H1 (cell line): ENCODE results near the gene CST1. TPM values are rescaled to one million over a fixed set of nuclear protein-coding genes. Genes with fewer than 3 reads are reported as not detected.

ENCODE experiments used
- CTCF ChIA-PET: fragments of 300-600 bp; sonication (Branson Sonifier 250); formaldehyde crosslinking; loops from one replicate; lab custom pipeline; 2021; ENCODE audit not compliant: partially characterized antibody; lab: Charles Lee
- POLR2A ChIA-PET: fragments of 300-600 bp; sonication (Branson Sonifier 250); formaldehyde crosslinking; loops from one replicate; lab custom pipeline; 2021; ENCODE audit warnings: inconsistent platforms; ENCODE audit not compliant: partially characterized antibody; lab: Charles Lee
- DNase-seq, 2 experiments: peaks; one replicate each; pipeline versions ENCODE4 v3.0.0 to v3.0.0-alpha.2; 2010 to 2022; ENCODE audit warnings: low spot score in 2 of 2, low read depth in 1 of 2, mixed read lengths in 1 of 2
- FAIRE-seq: peaks from 2 replicates; lab custom pipeline; 2011; peaks lifted over from hg19 to GRCh38; lab: Jason Lieb, UNC
- H2AFZ ChIP-seq: 2 replicates; pipeline ENCODE4 v1.8.1; 2012; ENCODE audit warnings: low read length, inconsistent platforms
- H2AK5ac ChIP-seq: 2 replicates; pipeline ENCODE4 v1.6.1; 2013; ENCODE audit warnings: low read depth, low read length
- H2BK120ac ChIP-seq: replicated peaks from 2 replicates; pipeline ENCODE3; 2013; ENCODE audit warnings: low read depth, low read length, inconsistent platforms
- H2BK12ac ChIP-seq: 2 replicates; pipeline ENCODE4 v1.6.1; 2013; ENCODE audit warnings: low read depth, low read length
- H2BK15ac ChIP-seq: 2 replicates; pipeline ENCODE4 v1.6.1; 2013; ENCODE audit warnings: low read length
- H2BK20ac ChIP-seq: 2 replicates; pipeline ENCODE4 v1.6.1; 2013; ENCODE audit warnings: low read length
- H2BK5ac ChIP-seq: 2 replicates; pipeline ENCODE4 v1.6.1; 2013; ENCODE audit warnings: low read depth, low read length
- H3K14ac ChIP-seq: 2 replicates; pipeline ENCODE4 v1.6.1; 2013; ENCODE audit warnings: inconsistent platforms; ENCODE audit not compliant: insufficient read length
- H3K18ac ChIP-seq: 2 replicates; pipeline ENCODE4 v1.6.1; 2013; ENCODE audit warnings: low read length; ENCODE audit errors: extremely low read depth
- H3K23ac ChIP-seq: 2 replicates; pipeline ENCODE4 v1.6.1; 2013; ENCODE audit warnings: inconsistent platforms; ENCODE audit not compliant: insufficient read length
- H3K23me2 ChIP-seq: 2 replicates; pipeline ENCODE4 v1.6.1; 2013; ENCODE audit warnings: low read depth, low read length
- H3K27ac ChIP-seq: 2 replicates; pipeline ENCODE4 v1.6.1; 2011; ENCODE audit warnings: low read depth, low read length, inconsistent platforms
- H3K27me3 ChIP-seq, 4 experiments: replicated peaks in 1 of 4; 1 replicate in 1 of 4; 2 replicates in 3 of 4; pipeline versions ENCODE4 v1.6.1 to v1.8.1; 2011 to 2013; ENCODE audit warnings: low read length in 3 of 4, mild to moderate bottlenecking in 3 of 4, inconsistent platforms in 2 of 4, mixed read lengths in 2 of 4, moderate library complexity in 1 of 4; ENCODE audit not compliant: control insufficient read depth in 3 of 4, insufficient read depth in 3 of 4; ENCODE audit errors: extremely low read depth in 1 of 4
- H3K36me3 ChIP-seq, 4 experiments: 2 replicates each; pipeline versions ENCODE4 v1.6.1 to v1.8.1; 2011 to 2013; ENCODE audit warnings: mild to moderate bottlenecking in 4 of 4, low read length in 3 of 4, moderate library complexity in 2 of 4, control low read depth in 1 of 4, inconsistent platforms in 1 of 4; ENCODE audit not compliant: insufficient read depth in 4 of 4, control insufficient read depth in 2 of 4
- H3K4ac ChIP-seq: replicated peaks from 2 replicates; pipeline ENCODE3; 2013; ENCODE audit warnings: low read length, low read depth, mixed read lengths, inconsistent platforms; ENCODE audit not compliant: insufficient read length
- H3K4me1 ChIP-seq, 4 experiments: replicated peaks in 1 of 4; 1 replicate in 1 of 4; 2 replicates in 3 of 4; pipeline versions ENCODE4 v1.6.1 to v1.8.1; 2011 to 2013; ENCODE audit warnings: low read length in 3 of 4, inconsistent platforms in 2 of 4, mixed read lengths in 1 of 4; ENCODE audit not compliant: insufficient read depth in 4 of 4, control insufficient read depth in 3 of 4
- H3K4me2 ChIP-seq, 2 experiments: 2 replicates each; pipeline versions ENCODE4 v1.6.1 to v1.8.1; 2011 to 2013; ENCODE audit warnings: low read depth in 2 of 2, low read length in 2 of 2, control low read depth in 1 of 2, inconsistent platforms in 1 of 2, mild to moderate bottlenecking in 1 of 2; ENCODE audit not compliant: insufficient read depth in 1 of 2
- H3K4me3 ChIP-seq, 4 experiments: fragments of 200-600, 300-600 bp in 1 of 4; sonication (generic), shearing (Covaris generic), sonication (Bioruptor Twin) in 1 of 4; 2 replicates each; pipeline versions ENCODE4 v1.5.1 to v1.8.1; 2011 to 2016; ENCODE audit warnings: low read length in 4 of 4, low read depth in 3 of 4, control low read depth in 2 of 4, inconsistent platforms in 2 of 4, mild to moderate bottlenecking in 2 of 4, mixed read lengths in 1 of 4, moderate library complexity in 1 of 4; ENCODE audit not compliant: insufficient read depth in 2 of 4; ENCODE audit errors: extremely low read depth in 1 of 4
- H3K56ac ChIP-seq: replicated peaks from 2 replicates; pipeline ENCODE3; 2013; ENCODE audit warnings: low read depth, mild to moderate bottlenecking, mixed read lengths, low read length, inconsistent platforms; ENCODE audit not compliant: insufficient read length
- H3K79me1 ChIP-seq: 2 replicates; pipeline ENCODE4 v1.6.1; 2013; ENCODE audit warnings: low read depth, low read length, control low read depth
- H3K79me2 ChIP-seq, 2 experiments: 2 replicates each; pipeline versions ENCODE4 v1.6.1 to v1.8.1; 2012 to 2013; ENCODE audit warnings: low read length in 2 of 2, mild to moderate bottlenecking in 2 of 2, inconsistent platforms in 1 of 2; ENCODE audit not compliant: insufficient read depth in 2 of 2, control insufficient read depth in 1 of 2
- H3K9ac ChIP-seq, 4 experiments: replicated peaks in 1 of 4; 1 replicate in 1 of 4; 2 replicates in 3 of 4; pipeline versions ENCODE4 v1.6.1 to v1.8.1; 2011 to 2013; ENCODE audit warnings: low read depth in 3 of 4, low read length in 3 of 4, control low read depth in 2 of 4, mild to moderate bottlenecking in 2 of 4, moderate library complexity in 2 of 4, inconsistent platforms in 1 of 4; ENCODE audit errors: extremely low read depth in 1 of 4
- H3K9me3 ChIP-seq, 2 experiments: 2 replicates each; pipeline versions ENCODE4 v1.6.1 to v1.8.1; 2012 to 2013; ENCODE audit warnings: mild to moderate bottlenecking in 2 of 2, moderate library complexity in 2 of 2, control low read depth in 1 of 2, inconsistent platforms in 1 of 2, low read depth in 1 of 2, low read length in 1 of 2, mixed read lengths in 1 of 2; ENCODE audit not compliant: insufficient read depth in 2 of 2
- H4K20me1 ChIP-seq, 2 experiments: replicated peaks in 1 of 2; 2 replicates each; pipeline versions ENCODE3 to v1.8.1; 2011 to 2013; ENCODE audit warnings: inconsistent platforms in 2 of 2, low read length in 2 of 2, mild to moderate bottlenecking in 1 of 2; ENCODE audit not compliant: insufficient read depth in 2 of 2, control insufficient read depth in 1 of 2
- H4K5ac ChIP-seq: 2 replicates; pipeline ENCODE4 v1.6.1; 2013; ENCODE audit warnings: low read length, low read depth, mixed read lengths, inconsistent platforms; ENCODE audit not compliant: insufficient read length
- H4K8ac ChIP-seq: 2 replicates; pipeline ENCODE4 v1.8.0; 2013; ENCODE audit warnings: mild to moderate bottlenecking, moderate library complexity, low read length, inconsistent platforms; ENCODE audit not compliant: insufficient read depth; ENCODE audit errors: extremely low read depth
- H4K91ac ChIP-seq: replicated peaks from 2 replicates; pipeline ENCODE3; 2013; ENCODE audit warnings: low read length, mixed read lengths, inconsistent platforms; ENCODE audit not compliant: insufficient read length
- BRCA1 ChIP-seq: IDR thresholded peaks from 2 replicates; pipeline ENCODE4 v1.6.1; 2012; ENCODE audit warnings: low read depth, low read length, improper control_type of control experiment
- CHD2 ChIP-seq: IDR thresholded peaks from 2 replicates; pipeline ENCODE4 v1.6.1; 2012; ENCODE audit warnings: low read length, improper control_type of control experiment
- GTF2F1 ChIP-seq: IDR thresholded peaks from 2 replicates; pipeline ENCODE4 v1.6.1; 2012; ENCODE audit warnings: low read depth, low read length, improper control_type of control experiment, borderline replicate concordance
- HDAC6 ChIP-seq: IDR thresholded peaks from one replicate; pipeline ENCODE4 v1.7.1; 2012; ENCODE audit warnings: low read depth, mild to moderate bottlenecking, inconsistent platforms, low read length, moderate library complexity
- JUN ChIP-seq: IDR thresholded peaks from 2 replicates; pipeline ENCODE4 v1.6.1; 2011; ENCODE audit warnings: low read depth, mild to moderate bottlenecking, improper control_type of control experiment, low read length
- KDM4A ChIP-seq: IDR thresholded peaks from one replicate; pipeline ENCODE4 v1.7.1; 2012; ENCODE audit warnings: low read depth, mild to moderate bottlenecking, moderate library complexity, low read length, inconsistent platforms; ENCODE audit not compliant: severe bottlenecking
- KDM5A ChIP-seq: fragments of 200-600 bp; IDR thresholded peaks from 2 replicates; pipeline ENCODE4 v1.7.1; 2012; ENCODE audit warnings: mild to moderate bottlenecking, low read length, inconsistent platforms, mixed read lengths
- MAFK ChIP-seq: IDR thresholded peaks from 2 replicates; pipeline ENCODE4 v1.6.1; 2012; ENCODE audit warnings: low read depth, mild to moderate bottlenecking, improper control_type of control experiment, low read length
- RFX5 ChIP-seq: IDR thresholded peaks from 2 replicates; pipeline ENCODE4 v1.6.1; 2011; ENCODE audit warnings: low read depth, low read length, improper control_type of control experiment, borderline replicate concordance
- RNF2 ChIP-seq: fragments of 200-900, 300-1000 bp; sonication (generic); IDR thresholded peaks from 2 replicates; pipeline ENCODE4 v1.7.1; 2016; ENCODE audit warnings: borderline replicate concordance, low read depth, mild to moderate bottlenecking, antibody characterized with exemption, low read length; ENCODE audit not compliant: poor library complexity, severe bottlenecking; ENCODE audit errors: missing control alignments
- SIN3A ChIP-seq, 2 experiments: IDR thresholded peaks in 1 of 2; conservative IDR thresholded peaks in 1 of 2; 2 replicates each; pipeline ENCODE4 v1.6.1; 2011 to 2012; ENCODE audit warnings: low read length in 2 of 2, improper control_type of control experiment in 1 of 2, low read depth in 1 of 2, mild to moderate bottlenecking in 1 of 2
- SIRT6 ChIP-seq: IDR thresholded peaks from one replicate; pipeline ENCODE4 v1.7.1; 2012; ENCODE audit warnings: low read length, inconsistent platforms
- SUZ12 ChIP-seq: fragments of 200-600 bp; sonication (generic); IDR thresholded peaks from 2 replicates; pipeline ENCODE4 v1.6.1; 2012; ENCODE audit warnings: mild to moderate bottlenecking, inconsistent platforms, low read length, moderate library complexity, mixed read lengths
- TAF7 ChIP-seq: optimal IDR thresholded peaks from 2 replicates; pipeline ENCODE3; 2011; ENCODE audit warnings: low read depth, mild to moderate bottlenecking, inconsistent platforms, low read length, moderate library complexity, borderline replicate concordance
- TEAD4 ChIP-seq: IDR thresholded peaks from 2 replicates; pipeline ENCODE4 v1.6.1; 2012; ENCODE audit warnings: low read depth, low read length, inconsistent platforms, mixed read lengths
- WGBS, 2 experiments: shearing (Covaris generic) in 1 of 2; methylation state at CpG; one replicate each; pipeline versions ENCODE4 v1.1.6 to v1.1.7; 2013 to 2015; ENCODE audit warnings: low lambda C conversion rate in 2 of 2, mixed read lengths in 2 of 2, inconsistent platforms in 1 of 2, low coverage in 1 of 2, missing lambda C conversion rate in 1 of 2; ENCODE audit not compliant: insufficient replicate concordance in 2 of 2, insufficient coverage in 1 of 2, insufficient read length in 1 of 2; ENCODE audit errors: extremely low coverage in 1 of 2, missing lambda C conversion rate in 1 of 2; 5-methylcytosine and 5-hydroxymethylcytosine counted together
- polyA plus RNA-seq, 7 experiments: library from polyadenylated mRNA; depleted of rRNA in 3 of 7; stranded (reverse) in 5 of 7; unstranded in 2 of 7; fragments of >200 nt in 5 of 7; fragments of 200-250 nt in 2 of 7; gene quantifications; 1 replicate in 5 of 7; 2 replicates in 1 of 7; 4 replicates in 1 of 7; pipeline versions ENCODE4 v1.2.1 to v1.2.3, GENCODE V29; 2011 to 2013; ENCODE audit warnings: missing spikeins in 2 of 7, mixed read lengths in 2 of 7
- total RNA-seq: library from RNA; stranded (reverse); fragmentation: NEBNext Ultra II Directional; extraction: Animal tissue kit (Norgen Biotek cat#: 25700); gene quantifications from 2 replicates; pipeline ENCODE4 v1.2.1, GENCODE V29; 2021

The CST1 gene
- total and polyA plus RNA-seq, 2 of the 8 experiments (the other 6 are each of a cell fraction or from before 2014, with no cell fraction given): 2.3 to 2.9 TPM

- POLR2A ChIA-PET: no interaction called here
- WGBS, 2 experiments: 0% methylated on average over 1 of the region's 1 CpG; no CpG with 5 or more reads in 1 of the 2 experiments
- CTCF ChIA-PET: interaction anchor here (1.0 to 2.0 kb wide), 2 partner anchors 10 to 29 kb away, joined by 3 to 6 read pairs; no protein-coding TSS in a partner anchor
- Histone ChIP-seq H2BK15ac (no peak overlapping the region), H3K4me1 (peaks cover 0 to 8% (median 2%) of the 10 kb centered on the region in 4 experiments; a peak in 4 of 7 replicates), H4K5ac (no peak overlapping the region), H3K79me2 (no peaks in the 10 kb centered on the region), H3K56ac (no peak overlapping the region), H3K36me3 (no peaks in the 10 kb centered on the region), H3K9me3 (no peaks in the 10 kb centered on the region), H3K4me3 (no peak overlapping the region), H2AK5ac (no peak overlapping the region), H4K20me1 (no peaks in the 10 kb centered on the region), H3K27me3 (no peaks in the 10 kb centered on the region), H4K91ac (no peak overlapping the region), H3K4ac (no peak overlapping the region), H2AFZ (no peak overlapping the region), H2BK12ac (0 out of 2 replicates have a peak overlapping the region, but pooled peaks have one; percentile 17), H3K4me2 (no peak overlapping the region), H2BK5ac (no peak overlapping the region), H2BK120ac (no peak overlapping the region), H3K79me1 (no peaks in the 10 kb centered on the region), H3K14ac (no peak overlapping the region), H3K27ac (no peak overlapping the region), H4K8ac (no peak overlapping the region), H3K23me2 (no peaks in the 10 kb centered on the region), H2BK20ac (no peak overlapping the region), H3K9ac (no peak overlapping the region), H3K18ac (no peak overlapping the region), H3K23ac (no peak overlapping the region)
- no peak for FAIRE-seq
- no peak for DNase-seq
- TF ChIP-seq SUZ12: no peak
- no peak for TF ChIP-seq TAF7
- no peak for TF ChIP-seq JUN
- no peak for TF ChIP-seq RNF2
- no peak for TF ChIP-seq BRCA1
- TF ChIP-seq SIN3A (conservative IDR thresholded peaks at IDR 0.05 in 1 of 2, IDR thresholded peaks at IDR 0.05 in 1 of 2; ENCODE audit: low read depth in 1 of 2, low read length in 2 of 2): no peak
- no peak for TF ChIP-seq CHD2
- TF ChIP-seq HDAC6: no peak
- no peak for TF ChIP-seq KDM4A
- no peak for TF ChIP-seq GTF2F1
- no peak for TF ChIP-seq SIRT6
- no peak for TF ChIP-seq MAFK
- TF ChIP-seq RFX5: no peak
- no peak for TF ChIP-seq KDM5A
- no peak for TF ChIP-seq TEAD4
Measured at GRCh38 chr20:23697947-23698346, 52.8 kb downstream of the CST1 start.
